Mammary epithelial cell (primary cell): ENCODE data around the gene LRRN2.
A peak's percentile ranks its signal among the peaks of the same experiment; 100 is the strongest.

Experiments used
- EZH2 ChIP-seq: IDR thresholded peaks from 2 replicates; pipeline ENCODE4 v1.6.1; 2012; ENCODE audit warnings: low read length, inconsistent platforms, borderline replicate concordance
- TF ChIP-seq, protein P1 (sequence below), 2 donors: IDR thresholded peaks in 1 of 2; conservative IDR thresholded peaks in 1 of 2; 2 replicates each; pipeline ENCODE4 v1.5.1; 2011 to 2012; ENCODE audit warnings: inconsistent platforms in 2 of 2, low read length in 2 of 2, mild to moderate bottlenecking in 2 of 2, control low read depth in 1 of 2, low read depth in 1 of 2; ENCODE audit not compliant: insufficient read depth in 1 of 2; ENCODE audit errors: extremely low read depth in 1 of 2

DNA sequence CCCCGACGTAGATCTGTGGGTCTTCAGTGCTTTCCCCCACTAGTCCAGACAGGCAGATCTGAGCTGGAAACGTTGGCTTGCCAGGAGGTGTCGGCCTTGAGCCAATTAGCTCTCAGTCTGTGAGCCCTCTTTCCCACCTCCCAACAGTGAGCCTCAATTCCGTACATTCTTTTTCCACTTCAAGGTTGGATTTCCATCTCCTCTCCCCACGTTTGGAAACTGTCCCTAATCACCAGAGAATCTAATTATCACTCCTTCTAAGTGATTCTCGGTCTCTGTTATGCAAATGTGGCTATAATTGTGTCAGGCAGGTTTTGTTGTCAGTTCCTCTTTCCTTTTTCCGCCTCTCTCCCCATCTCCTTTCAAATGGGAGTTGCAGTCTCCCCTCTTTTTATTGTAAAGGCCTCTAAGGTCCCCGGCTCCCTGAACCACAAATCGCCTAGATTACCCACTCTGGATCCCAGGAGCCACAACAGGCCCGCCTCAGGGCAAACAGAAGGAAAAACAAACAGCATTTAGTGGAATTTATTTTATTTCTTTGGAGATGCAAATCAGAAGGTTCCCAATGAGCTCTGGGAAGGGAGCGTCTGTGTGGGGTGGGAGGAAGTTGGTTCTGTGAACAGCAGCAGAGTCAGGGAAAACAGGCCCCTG lies 29.4 kb upstream of the LRRN2 start:
- TF ChIP-seq, protein P1, sequence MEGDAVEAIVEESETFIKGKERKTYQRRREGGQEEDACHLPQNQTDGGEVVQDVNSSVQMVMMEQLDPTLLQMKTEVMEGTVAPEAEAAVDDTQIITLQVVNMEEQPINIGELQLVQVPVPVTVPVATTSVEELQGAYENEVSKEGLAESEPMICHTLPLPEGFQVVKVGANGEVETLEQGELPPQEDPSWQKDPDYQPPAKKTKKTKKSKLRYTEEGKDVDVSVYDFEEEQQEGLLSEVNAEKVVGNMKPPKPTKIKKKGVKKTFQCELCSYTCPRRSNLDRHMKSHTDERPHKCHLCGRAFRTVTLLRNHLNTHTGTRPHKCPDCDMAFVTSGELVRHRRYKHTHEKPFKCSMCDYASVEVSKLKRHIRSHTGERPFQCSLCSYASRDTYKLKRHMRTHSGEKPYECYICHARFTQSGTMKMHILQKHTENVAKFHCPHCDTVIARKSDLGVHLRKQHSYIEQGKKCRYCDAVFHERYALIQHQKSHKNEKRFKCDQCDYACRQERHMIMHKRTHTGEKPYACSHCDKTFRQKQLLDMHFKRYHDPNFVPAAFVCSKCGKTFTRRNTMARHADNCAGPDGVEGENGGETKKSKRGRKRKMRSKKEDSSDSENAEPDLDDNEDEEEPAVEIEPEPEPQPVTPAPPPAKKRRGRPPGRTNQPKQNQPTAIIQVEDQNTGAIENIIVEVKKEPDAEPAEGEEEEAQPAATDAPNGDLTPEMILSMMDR (conservative IDR thresholded peaks at IDR 0.05 in 1 of 2, IDR thresholded peaks at IDR 0.05 in 1 of 2; ENCODE audit: extremely low read depth in 1 of 2, insufficient read depth in 1 of 2, low read depth in 1 of 2, low read length in 2 of 2), result peak in 1 of 2 donors; percentile 1
- TF ChIP-seq EZH2, result no peak
